GM19023 (cell line): Measurements from ENCODE around the gene SLMAP.
"Not testable (repeated sequence)": the region's sequence is repeated elsewhere in the genome, so short reads cannot be mapped to it uniquely, and the experiment has no call there.

Experiments
- ATAC-seq: cut with Tn5 transposase; IDR thresholded peaks from one replicate; pipeline ENCODE4 v1.9.1; 2021; ENCODE audit warnings: mild to moderate bottlenecking, moderate library complexity; ENCODE audit not compliant: unreplicated experiment

Gene SLMAP

DNA sequence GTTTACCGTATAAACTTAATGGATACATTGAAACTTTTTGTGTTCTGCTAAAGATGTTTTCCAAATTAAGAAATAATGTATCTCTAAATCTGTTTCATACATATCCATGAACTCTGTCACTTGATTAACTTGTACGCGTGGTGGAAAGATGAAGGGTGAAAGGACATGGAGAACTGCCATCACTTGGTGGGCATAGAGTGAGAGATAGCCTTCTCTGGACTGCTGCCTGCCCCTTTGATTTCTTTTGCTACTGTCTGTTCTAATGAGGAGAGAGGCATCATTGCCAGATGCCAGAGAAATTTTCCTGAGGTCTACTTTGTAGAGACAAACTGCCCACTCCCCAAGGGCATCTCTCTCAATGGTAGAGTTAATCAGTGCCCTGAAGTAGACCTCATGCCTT, 120.5 kb downstream of the SLMAP start:
- no peak for ATAC-seq

DNA sequence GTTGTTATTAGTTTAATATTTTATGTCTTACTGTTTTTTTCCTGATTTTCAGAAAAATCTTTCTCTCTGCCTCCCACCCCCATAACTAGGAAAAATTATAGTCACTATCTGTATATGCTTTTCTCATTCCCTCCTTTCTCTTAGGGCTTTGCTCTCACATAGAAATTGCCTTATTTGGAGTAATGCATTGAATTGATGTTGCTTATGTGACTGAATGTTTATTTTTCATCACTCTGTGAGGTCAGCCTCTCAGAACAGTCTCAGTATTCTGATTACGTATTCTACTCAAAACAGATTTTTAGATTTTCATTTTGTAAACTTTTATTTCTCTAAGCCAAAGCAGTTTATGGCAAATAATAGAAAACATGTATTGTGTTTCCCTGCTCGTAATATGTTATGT, 121.0 kb downstream of the SLMAP start:
- no peak for ATAC-seq

DNA sequence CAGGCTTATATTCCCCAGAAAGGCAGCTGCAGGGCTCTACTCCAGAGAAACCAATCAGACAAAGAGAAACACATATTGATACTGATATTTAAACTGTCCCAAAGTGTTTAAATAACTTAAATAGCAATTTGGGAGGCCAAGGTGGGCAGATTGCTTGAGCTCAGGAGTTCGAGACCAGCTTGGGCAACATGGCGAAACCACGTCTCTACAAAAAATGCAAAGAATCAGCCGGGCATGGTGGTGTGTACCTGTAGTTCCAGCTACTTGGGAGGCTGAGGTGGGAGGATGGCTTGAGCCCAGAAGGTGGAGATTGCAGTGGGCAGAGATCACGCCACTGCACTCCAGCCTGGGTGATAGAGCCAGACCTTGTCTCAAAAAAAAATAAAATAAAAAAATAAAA, 128.3 kb downstream of the SLMAP start:
- ATAC-seq, result not testable (repeated sequence)

DNA sequence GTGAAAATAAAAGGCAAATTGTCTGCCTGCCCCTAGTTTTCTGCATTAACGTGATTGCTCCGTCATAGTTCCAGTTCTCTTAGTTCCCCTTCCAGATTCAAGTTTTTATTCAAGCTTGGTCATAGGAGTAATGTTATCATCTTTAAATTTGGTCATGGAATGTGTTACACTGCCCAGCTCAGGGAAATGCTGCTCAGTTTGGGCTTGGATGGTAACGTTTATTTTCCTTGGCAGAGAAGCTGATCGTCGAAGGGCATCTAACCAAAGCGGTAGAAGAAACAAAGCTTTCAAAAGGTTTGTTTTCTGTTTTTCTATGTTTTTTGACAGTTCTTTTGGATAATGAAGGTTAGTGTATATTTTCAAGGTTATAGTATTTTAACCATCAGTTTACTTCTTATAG, 133.7 kb downstream of the SLMAP start:
- no peak for ATAC-seq

DNA sequence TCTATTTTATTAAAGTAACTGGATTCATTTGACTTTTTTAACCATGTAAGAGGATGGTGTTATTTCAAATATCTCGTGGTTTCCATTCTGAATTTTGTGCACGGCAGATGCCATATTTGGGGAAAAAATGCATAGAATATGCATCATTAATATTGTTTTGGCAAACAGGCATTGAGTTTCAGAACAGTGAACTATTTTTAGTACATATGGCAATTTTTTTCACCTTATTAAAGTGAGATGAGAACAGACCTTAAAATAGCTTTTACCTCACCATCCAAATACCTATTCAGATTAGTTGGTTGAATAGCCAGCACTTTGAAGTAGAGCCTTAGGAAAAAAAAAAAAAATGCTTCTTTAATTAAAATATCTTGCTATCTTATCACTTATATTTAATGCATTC, 134.8 kb downstream of the SLMAP start:
- no peak for ATAC-seq

DNA sequence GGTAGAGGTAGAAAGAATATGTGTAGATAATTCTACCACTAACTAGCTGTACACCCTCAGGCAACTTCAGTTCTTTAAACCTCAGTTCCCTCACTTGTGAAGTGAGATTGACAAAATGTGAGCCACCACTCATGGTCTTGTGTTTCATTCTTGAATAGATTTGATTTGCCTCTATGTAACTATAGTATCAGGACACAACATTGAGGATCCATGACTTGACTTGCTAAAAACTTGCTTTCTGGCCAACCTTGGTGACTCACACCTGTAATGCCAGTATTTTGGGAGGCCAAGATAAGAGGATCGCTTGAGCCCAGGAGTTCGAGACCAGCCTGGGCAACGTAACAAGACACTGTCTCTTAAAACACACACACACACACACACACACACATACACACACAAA, 136.3 kb downstream of the SLMAP start:
- no peak for ATAC-seq

DNA sequence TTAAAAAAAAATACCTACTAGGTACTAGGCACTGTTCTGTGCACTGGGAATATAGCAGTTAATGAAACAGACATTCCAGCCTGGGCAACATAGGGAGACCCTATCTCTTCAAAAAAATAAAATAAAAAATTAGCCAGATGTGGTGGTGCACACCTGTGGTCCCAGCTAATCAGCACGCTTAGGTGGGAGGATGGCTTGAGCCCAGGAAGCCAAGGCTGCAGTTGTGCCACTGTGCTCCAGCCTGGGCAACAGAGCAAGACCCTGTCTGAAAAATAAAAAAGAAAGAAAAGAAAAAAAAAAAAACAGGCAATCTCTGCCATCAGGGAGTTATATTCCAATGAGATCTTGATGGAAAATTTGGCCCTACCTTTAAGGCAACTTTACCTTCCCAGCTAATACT, 137.0 kb downstream of the SLMAP start:
- no peak for ATAC-seq

DNA sequence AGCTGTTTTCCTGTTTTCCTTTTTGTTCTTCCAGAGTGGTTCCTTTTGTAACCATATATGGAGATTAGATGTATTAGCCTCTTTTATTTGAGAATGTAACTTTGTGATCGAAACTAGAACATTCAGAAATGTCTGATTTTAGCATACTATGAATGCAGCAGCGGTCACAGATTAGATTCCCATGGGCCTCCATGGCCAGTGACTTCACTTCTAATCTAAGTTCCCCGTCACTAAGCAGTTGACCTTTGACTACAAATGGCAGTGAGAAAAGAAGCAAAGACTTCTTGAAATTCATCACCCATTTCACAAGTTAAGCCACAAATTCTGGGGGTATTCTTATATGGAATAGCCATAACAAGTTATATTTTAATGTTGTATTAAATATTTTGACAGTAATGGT, 137.6 kb downstream of the SLMAP start:
- no peak for ATAC-seq

DNA sequence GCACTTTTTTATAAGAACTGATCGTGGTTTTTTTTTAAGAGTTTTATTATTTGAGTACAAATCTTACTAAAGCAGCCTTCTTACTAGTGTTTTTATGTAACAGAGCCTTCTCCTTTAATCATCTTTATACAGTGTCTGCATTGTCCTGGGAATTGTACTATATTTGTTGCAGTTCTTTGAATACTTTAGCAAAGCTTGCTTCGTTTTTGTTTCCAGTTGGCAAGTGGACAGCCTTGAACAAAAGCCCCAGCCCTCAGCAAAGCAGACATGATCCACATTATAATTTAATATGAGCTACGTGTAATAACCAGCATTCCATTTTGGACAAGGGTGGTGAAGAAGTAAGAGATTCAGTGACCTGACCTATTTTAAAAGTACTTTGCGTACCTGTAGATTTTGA, 139.9 kb downstream of the SLMAP start:
- no peak for ATAC-seq

DNA sequence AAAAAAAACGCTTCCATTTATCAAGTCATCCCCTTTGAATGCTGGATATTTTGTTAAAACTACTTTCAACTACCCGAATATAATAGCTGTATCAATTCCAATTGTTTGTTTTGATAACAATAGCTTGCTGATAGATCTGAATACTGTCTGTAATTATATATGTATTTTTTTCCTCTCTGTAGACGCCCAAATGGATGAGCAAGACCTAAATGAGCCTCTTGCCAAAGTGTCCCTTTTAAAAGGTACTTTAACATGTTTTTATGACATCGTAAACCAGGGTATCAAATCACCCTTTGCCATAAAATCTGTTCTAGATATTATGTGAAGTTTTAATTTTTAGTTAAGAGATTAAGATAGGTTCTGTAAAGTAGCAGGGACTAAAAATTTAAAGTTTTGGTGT, 140.6 kb downstream of the SLMAP start:
- ATAC-seq, result no peak

DNA sequence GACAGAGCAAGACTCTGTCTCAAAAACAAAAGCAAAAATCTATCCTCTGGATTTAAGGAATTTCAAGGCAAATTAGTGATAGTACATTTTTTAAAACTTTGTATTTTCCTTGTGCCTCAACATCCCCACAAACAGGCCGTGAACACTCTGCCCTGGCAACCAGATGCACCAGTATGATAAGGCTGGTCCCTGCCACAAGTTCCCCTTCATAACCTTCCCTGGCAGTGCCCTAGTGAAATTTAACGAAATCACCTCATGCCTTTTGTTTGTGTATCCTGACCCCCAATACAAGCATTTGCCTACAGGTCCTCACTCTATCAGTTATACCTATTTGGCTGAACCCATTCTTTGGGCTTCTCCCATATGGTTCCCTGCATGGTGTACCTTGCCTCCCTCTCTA, 144.7 kb downstream of the SLMAP start:
- ATAC-seq, result no peak

DNA sequence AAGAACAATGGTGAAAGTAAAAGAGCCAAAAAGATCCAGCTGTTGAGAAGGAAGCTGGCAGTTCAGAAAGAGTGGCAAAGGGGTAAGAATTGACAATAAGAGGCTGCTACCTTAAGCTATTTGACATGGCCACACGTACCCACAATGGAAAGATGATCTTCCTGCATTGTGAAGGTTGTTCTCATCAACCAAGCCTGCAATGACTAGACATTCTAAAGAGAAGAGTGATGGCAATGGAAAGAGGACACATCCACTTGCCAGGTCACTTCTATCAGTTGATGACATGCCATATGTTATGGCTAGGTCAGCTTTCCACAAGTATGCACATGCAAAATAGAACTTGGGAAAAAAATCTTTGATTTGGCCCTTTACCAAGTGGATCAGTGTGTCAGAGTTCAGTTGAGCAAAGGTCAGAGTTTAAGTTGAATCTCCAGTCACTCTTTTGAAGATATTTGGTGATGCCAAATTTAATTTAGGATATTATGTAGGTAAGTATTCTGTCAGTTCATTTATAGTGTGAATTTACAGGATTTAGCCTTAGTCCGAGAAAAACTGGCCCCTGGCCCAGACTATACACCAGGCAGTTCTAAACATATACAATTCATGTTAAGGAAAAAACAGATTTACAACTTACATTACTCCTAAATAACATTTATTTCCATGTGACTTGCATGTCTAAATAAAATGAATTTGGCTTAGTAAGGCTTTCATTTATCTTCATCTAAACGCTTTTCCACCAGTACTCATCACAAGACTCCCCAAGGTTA, 147.2 kb downstream of the SLMAP start:
- ATAC-seq, result no peak

DNA sequence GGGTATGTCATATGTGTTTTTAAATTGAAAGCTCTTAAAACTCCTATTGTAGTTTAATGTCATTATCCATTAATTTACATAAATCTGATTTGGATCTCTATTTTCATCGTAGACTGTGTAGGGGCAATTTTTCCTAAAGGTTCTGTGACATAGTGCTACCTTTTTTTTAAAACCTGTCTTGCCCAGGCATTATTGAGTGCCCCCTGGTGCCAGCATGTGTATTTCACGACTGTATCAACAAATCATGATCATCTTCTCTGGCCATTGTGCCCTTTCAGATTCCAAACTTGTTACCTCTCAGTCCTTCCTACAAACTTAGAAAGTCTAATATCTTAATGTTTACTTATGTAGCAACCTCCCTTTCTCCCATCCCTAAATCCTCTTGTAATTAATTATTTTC, 154.9 kb downstream of the SLMAP start:
- ATAC-seq, result no peak

DNA sequence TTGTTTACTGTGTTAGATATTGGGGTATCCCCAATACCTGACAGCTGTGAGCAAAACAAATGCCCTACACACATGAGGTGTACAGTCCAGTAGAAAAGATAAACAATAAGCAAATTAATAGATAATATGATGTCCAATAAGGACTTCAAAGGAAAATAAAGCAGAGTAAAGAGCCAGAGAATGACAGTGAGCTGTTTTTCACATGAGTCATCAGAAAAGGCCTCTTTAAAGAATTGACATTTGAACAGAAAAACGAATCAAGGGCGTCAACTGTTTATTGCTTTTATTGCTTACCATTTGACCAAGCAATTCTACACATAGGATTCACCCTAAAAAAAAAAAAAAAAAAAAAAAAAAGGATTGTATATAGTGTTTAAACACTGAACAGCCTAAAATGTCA, 155.5 kb downstream of the SLMAP start:
- no peak for ATAC-seq

DNA sequence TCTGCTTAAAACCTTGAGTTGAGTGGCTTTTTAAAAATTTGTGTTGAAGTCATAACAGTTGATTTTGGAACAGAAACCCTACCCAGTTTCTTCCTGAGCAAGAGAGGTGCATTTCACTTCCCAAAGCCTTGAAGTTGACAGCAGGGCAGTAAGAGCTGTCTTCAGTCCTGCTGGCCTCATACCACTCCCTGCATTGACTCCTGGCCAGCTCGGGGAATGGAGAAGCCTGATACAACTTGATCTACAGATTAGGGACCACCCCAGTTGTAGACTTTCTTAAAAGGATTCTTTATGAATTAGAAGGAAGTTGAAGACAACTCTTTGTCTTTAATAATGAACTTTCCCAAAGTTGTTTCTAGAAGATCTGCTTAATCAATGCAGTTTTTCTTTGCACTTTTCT, 161.5 kb downstream of the SLMAP start:
- no peak for ATAC-seq

DNA sequence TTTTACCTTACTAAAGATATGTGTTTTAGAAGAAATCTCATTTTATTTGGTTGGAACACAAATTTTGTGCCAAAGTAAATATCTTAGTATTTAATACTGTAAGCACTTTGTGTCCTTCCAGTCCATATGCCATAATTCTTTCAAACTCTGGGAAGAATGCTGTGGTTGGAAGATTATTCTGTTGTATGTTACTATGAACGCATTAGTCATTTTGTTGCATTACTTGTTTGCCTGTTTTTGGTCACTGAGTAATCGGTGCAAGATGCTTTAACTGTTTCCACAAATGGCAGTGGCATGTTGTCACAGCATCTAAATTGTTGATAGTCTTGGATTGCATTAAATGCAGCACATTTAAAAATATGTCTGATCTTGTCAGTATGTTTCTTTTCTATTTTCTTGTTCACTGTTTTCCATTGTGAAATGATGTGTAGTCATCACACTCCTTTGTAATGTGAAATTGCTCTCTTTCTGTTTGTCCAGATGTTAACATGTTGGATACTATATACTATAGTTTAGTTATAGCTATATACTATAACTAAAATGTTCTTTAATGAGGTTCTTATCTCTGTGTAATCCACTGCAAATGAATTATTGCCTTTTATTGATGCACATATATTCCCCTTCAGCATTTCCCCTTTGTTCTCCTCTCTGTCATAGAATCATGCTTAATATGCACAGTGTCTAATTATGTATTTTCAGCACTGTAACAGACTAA, 162.2 kb downstream of the SLMAP start:
- ATAC-seq, result no peak

DNA sequence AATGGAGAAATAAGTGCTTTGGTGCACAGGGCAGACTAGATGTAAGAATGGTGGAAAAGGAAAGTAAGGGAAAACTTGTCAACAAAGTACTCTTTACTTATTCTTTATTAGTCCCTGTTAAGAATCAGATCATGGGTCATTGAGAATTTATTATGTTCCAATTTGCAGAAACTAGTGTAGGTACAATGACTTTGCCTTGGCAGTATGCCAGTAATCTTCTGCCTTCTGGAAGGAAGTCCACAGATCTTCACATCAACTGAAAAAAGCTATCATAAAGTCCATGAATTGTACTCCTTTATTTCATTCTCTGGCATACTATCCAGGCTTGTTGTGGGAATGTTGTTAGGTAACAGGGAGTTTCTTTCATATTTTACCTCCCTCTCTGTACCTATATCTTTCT, 163.9 kb downstream of the SLMAP start:
- no peak for ATAC-seq

DNA sequence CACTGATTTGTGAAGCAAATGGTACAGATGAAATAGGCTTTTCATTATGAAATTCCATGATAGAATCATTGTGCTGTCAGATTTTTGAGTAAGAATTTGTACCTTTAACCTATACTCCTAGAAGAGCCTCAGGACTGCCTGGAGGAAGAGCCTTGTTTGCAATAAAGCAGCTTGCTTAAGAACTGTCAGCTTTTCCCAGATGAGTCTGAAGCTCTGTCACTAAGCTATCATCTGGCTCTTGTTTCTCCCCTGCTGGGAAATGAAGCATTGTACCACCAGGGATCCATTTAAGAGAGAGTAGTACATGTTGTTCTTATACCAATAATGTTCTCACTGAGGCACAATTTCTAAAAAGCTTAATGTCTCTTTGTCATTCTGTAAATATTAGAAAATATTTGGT, 167.0 kb downstream of the SLMAP start:
- ATAC-seq, result no peak

DNA sequence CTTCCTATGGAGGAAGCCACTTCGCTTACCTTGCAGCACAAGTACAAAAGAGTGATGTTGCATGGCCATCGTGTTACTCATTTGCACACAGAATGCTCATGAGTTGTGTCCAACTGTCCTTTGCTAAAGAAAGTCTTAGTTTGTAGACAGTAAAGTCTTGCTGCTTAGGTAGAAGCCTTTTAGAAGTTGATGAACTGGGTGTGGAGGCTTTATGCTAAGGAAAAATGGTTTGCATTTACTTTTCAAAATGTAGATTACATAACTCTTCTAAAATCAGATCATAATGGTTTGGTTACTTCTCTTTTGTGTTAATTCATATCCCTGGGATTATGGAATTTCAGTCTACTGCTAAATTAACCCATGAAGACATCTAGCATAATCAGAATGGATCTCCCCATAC, 167.6 kb downstream of the SLMAP start:
- ATAC-seq, result no peak

DNA sequence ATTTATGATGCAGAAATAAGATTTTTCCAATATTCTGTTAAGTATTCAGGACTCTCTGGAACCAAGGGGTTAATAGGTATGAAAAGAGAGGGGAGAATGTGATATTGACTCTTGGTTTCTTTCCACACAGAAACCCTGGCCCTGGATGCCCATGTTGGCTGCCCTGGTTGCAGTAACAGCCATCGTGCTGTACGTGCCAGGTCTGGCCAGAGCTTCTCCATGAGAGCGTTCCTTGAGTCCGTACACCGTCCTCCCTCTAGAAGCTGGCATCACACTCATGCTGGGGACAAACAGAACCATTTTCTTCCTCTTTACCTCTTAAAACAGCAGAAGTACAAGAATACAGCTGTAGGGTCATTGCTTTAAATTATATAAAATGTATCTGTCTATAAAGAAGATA, 171.1 kb downstream of the SLMAP start:
- no peak for ATAC-seq

DNA sequence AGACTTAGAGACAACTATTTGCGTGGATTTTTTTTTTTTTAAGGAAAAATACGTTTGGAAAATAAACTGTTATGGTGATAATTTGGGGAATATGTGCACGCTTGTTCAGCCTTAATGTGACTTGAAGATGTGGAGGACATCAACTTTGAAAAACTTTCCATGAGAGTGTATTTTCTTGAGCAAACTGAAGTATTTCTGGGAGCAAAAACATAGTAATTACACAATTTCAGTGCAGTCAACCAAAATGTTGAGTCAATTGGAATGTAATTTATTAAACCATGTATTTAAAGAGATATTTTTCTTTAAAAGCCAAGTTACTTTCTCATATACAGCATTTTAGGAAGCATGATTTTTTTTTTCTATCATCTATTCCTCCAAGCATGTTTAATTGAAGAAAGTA, 171.8 kb downstream of the SLMAP start:
- no peak for ATAC-seq

DNA sequence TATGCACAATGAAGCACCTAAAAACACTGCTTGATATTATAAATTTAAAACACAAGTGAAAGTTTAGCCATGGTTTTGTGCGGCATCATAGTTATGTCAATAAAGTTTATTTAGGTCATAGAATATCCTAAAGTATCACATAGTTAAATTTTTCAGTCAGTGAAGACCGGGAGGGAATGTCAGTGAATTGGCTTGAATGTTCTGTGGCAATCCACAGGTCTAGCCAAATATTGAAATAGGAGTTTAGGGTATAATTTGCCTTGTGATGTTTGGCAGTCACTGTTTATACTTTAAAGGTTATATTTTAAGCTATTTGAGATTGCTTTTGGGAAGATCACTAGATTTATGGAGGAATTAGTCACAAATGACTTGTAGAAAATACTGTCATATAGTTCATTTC, 172.4 kb downstream of the SLMAP start:
- ATAC-seq, result no peak

DNA sequence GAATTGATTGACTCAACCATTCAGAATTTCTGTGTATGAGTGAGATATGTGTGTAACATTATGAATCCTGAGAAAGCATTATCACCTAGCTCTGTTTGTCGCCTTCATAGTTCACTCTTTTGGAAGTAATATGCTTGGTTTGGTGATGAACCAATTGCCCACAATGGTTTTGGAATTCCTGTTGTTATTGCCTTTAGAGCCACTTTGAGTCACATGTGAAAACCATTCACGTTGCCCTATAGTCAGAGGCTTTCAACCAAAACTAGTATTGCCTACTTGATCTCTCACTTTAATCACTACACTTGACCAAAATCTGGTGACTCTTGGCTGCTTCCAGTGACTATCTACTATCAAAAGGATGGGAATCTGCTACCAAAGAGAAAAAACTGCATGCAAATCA, 173.9 kb downstream of the SLMAP start:
- no peak for ATAC-seq
